HepG2 (cell line): Measurements from ENCODE around the gene PLXNC1. TPM values are rescaled to one million over a fixed set of nuclear protein-coding genes. Genes with fewer than 3 reads are reported as not detected.

Source experiments
- CENPT ChIP-seq: sonication (generic); formaldehyde crosslinking; IDR thresholded peaks from 2 replicates; pipeline ENCODE4 v1.8.0; 2022; ENCODE audit warnings: low read depth, mild to moderate bottlenecking, moderate library complexity, missing genetic modification reagents
- PAF1 ChIP-seq: IDR thresholded peaks from 2 replicates; pipeline ENCODE4 v1.6.1; 2016; ENCODE audit warnings: missing genetic modification reagents, missing compliant biosample characterization
- POLR2AphosphoS5 ChIP-seq: IDR thresholded peaks from 2 replicates; pipeline ENCODE4 v1.6.1; 2012; ENCODE audit warnings: low read depth, low read length
- SOX5 ChIP-seq: IDR thresholded peaks from 2 replicates; pipeline ENCODE4 v1.6.1; 2016; ENCODE audit warnings: borderline replicate concordance
- ZNF274 ChIP-seq: sonication (generic); formaldehyde crosslinking; IDR thresholded peaks from 2 replicates; pipeline ENCODE4 v1.5.1; 2020; ENCODE audit warnings: mild to moderate bottlenecking, missing genetic modification reagents
- ZNF550 ChIP-seq: sonication (generic); formaldehyde crosslinking; IDR thresholded peaks from 2 replicates; pipeline ENCODE4 v1.4.0; 2020; ENCODE audit warnings: mild to moderate bottlenecking, missing genetic modification reagents, borderline replicate concordance
- polyA plus RNA-seq, 8 experiments: library from polyadenylated mRNA; depleted of rRNA in 3 of 8; stranded (reverse) in 7 of 8; unstranded in 1 of 8; fragments of >200 nt; fragmentation: Illumina TruSeq in 4 of 8; extraction: Trizol in 4 of 8; gene quantifications; 2 replicates each; pipeline versions ENCODE4 v1.2.1 to v1.2.3, GENCODE V29; 2011 to 2016; ENCODE audit warnings: low read depth in 4 of 8, missing spikeins in 1 of 8, mixed read lengths in 1 of 8; ENCODE audit not compliant: insufficient read depth in 1 of 8
- total RNA-seq, 5 experiments: library from RNA; depleted of rRNA; stranded (reverse); fragments of >200 nt; fragmentation: Illumina TruSeq; extraction: Trizol; gene quantifications; 2 replicates each; pipeline ENCODE4 v1.2.3, GENCODE V29; 2016; ENCODE audit warnings: low read depth in 1 of 5
- TF ChIP-seq, protein P1 (sequence below), 2 experiments: fragments of 450-650 bp in 1 of 2; sonication (generic) in 1 of 2; formaldehyde crosslinking in 1 of 2; IDR thresholded peaks; 2 replicates each; pipeline versions ENCODE4 v1.6.1 to v1.8.0; 2016 to 2022; ENCODE audit warnings: antibody characterized with exemption in 1 of 2, mild to moderate bottlenecking in 1 of 2, missing genetic modification reagents in 1 of 2
- TF ChIP-seq, protein P2 (sequence below): sonication (generic); formaldehyde crosslinking; IDR thresholded peaks from 2 replicates; pipeline ENCODE4 v1.4.0; 2020; ENCODE audit warnings: missing genetic modification reagents, borderline replicate concordance

Gene PLXNC1
- total and polyA plus RNA-seq, 2 of the 13 experiments (the other 11 are each of a cell fraction or from before 2014, with no cell fraction given): 6.6 to 11.2 TPM

DNA sequence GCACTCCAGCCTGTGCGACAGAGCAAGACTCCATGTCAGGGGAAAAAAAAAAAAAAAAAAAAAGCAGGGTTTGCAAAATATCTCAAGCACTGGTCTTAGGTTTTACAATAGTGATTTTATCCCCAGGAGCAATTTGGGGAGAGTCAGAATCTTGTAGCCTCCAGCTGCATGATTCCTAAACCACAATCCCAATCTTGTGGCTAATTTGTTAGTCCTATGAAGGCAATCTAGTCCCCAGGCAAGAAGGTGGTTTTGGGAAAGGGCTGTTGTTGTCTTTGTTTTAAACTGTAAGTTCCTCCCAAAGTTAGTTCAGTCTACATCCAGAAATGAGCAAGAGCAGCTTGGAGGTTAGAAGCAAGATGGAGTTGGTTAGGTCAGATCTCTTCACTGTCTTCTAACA lies 135.7 kb downstream of the PLXNC1 start (continued):
- TF ChIP-seq, protein P1, sequence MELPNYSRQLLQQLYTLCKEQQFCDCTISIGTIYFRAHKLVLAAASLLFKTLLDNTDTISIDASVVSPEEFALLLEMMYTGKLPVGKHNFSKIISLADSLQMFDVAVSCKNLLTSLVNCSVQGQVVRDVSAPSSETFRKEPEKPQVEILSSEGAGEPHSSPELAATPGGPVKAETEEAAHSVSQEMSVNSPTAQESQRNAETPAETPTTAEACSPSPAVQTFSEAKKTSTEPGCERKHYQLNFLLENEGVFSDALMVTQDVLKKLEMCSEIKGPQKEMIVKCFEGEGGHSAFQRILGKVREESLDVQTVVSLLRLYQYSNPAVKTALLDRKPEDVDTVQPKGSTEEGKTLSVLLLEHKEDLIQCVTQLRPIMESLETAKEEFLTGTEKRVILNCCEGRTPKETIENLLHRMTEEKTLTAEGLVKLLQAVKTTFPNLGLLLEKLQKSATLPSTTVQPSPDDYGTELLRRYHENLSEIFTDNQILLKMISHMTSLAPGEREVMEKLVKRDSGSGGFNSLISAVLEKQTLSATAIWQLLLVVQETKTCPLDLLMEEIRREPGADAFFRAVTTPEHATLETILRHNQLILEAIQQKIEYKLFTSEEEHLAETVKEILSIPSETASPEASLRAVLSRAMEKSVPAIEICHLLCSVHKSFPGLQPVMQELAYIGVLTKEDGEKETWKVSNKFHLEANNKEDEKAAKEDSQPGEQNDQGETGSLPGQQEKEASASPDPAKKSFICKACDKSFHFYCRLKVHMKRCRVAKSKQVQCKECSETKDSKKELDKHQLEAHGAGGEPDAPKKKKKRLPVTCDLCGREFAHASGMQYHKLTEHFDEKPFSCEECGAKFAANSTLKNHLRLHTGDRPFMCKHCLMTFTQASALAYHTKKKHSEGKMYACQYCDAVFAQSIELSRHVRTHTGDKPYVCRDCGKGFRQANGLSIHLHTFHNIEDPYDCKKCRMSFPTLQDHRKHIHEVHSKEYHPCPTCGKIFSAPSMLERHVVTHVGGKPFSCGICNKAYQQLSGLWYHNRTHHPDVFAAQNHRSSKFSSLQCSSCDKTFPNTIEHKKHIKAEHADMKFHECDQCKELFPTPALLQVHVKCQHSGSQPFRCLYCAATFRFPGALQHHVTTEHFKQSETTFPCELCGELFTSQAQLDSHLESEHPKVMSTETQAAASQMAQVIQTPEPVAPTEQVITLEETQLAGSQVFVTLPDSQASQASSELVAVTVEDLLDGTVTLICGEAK (IDR thresholded peaks at IDR 0.05): no peak
- TF ChIP-seq, protein P1 (CRISPR knock-in tag; IDR thresholded peaks at IDR 0.05): no peak
- no peak for TF ChIP-seq SOX5 (CRISPR knock-in tag)
- TF ChIP-seq POLR2AphosphoS5: no peak
- TF ChIP-seq, protein P2, sequence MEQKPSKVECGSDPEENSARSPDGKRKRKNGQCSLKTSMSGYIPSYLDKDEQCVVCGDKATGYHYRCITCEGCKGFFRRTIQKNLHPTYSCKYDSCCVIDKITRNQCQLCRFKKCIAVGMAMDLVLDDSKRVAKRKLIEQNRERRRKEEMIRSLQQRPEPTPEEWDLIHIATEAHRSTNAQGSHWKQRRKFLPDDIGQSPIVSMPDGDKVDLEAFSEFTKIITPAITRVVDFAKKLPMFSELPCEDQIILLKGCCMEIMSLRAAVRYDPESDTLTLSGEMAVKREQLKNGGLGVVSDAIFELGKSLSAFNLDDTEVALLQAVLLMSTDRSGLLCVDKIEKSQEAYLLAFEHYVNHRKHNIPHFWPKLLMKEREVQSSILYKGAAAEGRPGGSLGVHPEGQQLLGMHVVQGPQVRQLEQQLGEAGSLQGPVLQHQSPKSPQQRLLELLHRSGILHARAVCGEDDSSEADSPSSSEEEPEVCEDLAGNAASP (CRISPR knock-in tag): no peak
- no peak for TF ChIP-seq ZNF550 (CRISPR knock-in tag)
- no peak for TF ChIP-seq CENPT (CRISPR knock-in tag)
- no peak for TF ChIP-seq ZNF274 (CRISPR knock-in tag)
- TF ChIP-seq PAF1: no peak
